ENCODE results near the gene POU5F2. TPM values are rescaled to one million over a fixed set of nuclear protein-coding genes. Genes with fewer than 3 reads are reported as not detected.
A peak's percentile ranks its signal among the peaks of the same experiment; 100 is the strongest.

The POU5F2 gene
- total RNA-seq, 1 experiment from 2014 or later: 0.22 TPM

GRCh38 chr5:93726595-93726994, 14.8 kb downstream of the POU5F2 start:
- Histone ChIP-seq H3K4ac (ENCODE audit: low read depth, low read length) (no peak overlapping the region), H2BK12ac (ENCODE audit: insufficient read length, low read depth, low read length) (no peak overlapping the region), H3K23ac (ENCODE audit: insufficient read length, low read depth, low read length) (no peak overlapping the region), H3K4me1 (ENCODE audit: insufficient read depth, low read length) (peaks cover 5% of the 10 kb centered on the region), H2BK5ac (ENCODE audit: insufficient read length, low read length) (no peak overlapping the region), H2BK120ac (ENCODE audit: low read depth, low read length, poor library complexity, severe bottlenecking) (no peak overlapping the region), H4K8ac (replicated peaks; ENCODE audit: insufficient read length, low read depth, low read length) (no peak overlapping the region), H2AFZ (ENCODE audit: low read length) (no peak overlapping the region), H3K9me3 (ENCODE audit: control insufficient read depth, low read depth, low read length) (no peaks in the 10 kb centered on the region), H3K27ac (ENCODE audit: insufficient read length, low read depth, low read length) (no peak overlapping the region), H3K23me2 (ENCODE audit: insufficient read length, low read depth, low read length, poor library complexity, severe bottlenecking) (no peaks in the 10 kb centered on the region), H3K56ac (ENCODE audit: insufficient read length, low read depth, low read length) (no peak overlapping the region), H3K79me2 (ENCODE audit: insufficient read depth, low read length) (no peaks in the 10 kb centered on the region), H3K4me2 (ENCODE audit: insufficient read depth, insufficient read length, low read length) (no peak overlapping the region), H3K18ac (ENCODE audit: insufficient read length, low read depth, low read length) (no peak overlapping the region), H2BK15ac (ENCODE audit: low read depth, low read length) (no peak overlapping the region), H4K91ac (ENCODE audit: insufficient read length, low read depth, low read length) (no peak overlapping the region), H2AK5ac (ENCODE audit: insufficient read length, low read length) (no peak overlapping the region), H3K27me3 (ENCODE audit: insufficient read depth, low read length) (no peaks in the 10 kb centered on the region), H4K20me1 (ENCODE audit: control insufficient read depth, insufficient read depth, insufficient read length) (no peaks in the 10 kb centered on the region), H3K9ac (ENCODE audit: extremely low read depth, insufficient read length, low read length) (no peak overlapping the region), H3K14ac (ENCODE audit: insufficient read depth, low read length) (no peak overlapping the region), H4K5ac (ENCODE audit: insufficient read length, low read depth, low read length) (no peak overlapping the region), H3K79me1 (ENCODE audit: insufficient read depth, low read depth, low read length, poor library complexity, severe bottlenecking) (no peaks in the 10 kb centered on the region), H2BK20ac (ENCODE audit: low read depth, low read length, poor library complexity, severe bottlenecking) (no peak overlapping the region), H3T11ph (ENCODE audit: low read length) (no peak overlapping the region)
- Mint-ChIP-seq H3K9me3 (no peaks in the 10 kb centered on the region), H3K36me3 (ENCODE audit: insufficient read depth in 1 of 3, low read depth in 3 of 3) (no peaks in the 10 kb centered on the region), H3K4me1 (peaks cover 14 to 34% of the 10 kb centered on the region in 2 experiments), H3K4me3 (no peak overlapping the region), H3K27me3 (ENCODE audit: low read depth) (no peaks in the 10 kb centered on the region), H3K27ac (peak overlapping the region in 1 of 3 experiments; percentile 68; a peak in 2 of 7 replicates)
- DNase-seq: no peak
- no peak for TF ChIP-seq CTCF (conservative IDR thresholded peaks at IDR 0.05)
- no CpG with 5 or more reads among the region's 1 CpG for WGBS (ENCODE audit: extremely low coverage, insufficient read length, low lambda C conversion rate)

All from H9 (cell line).